ENCODE measurements around the gene PBRM1. TPM values are rescaled to one million over a fixed set of nuclear protein-coding genes. Genes with fewer than 3 reads are reported as not detected.

PBRM1 gene
- total RNA-seq, 4 donors from 2014 or later: 60.3 to 335 (median 134) TPM

DNA sequence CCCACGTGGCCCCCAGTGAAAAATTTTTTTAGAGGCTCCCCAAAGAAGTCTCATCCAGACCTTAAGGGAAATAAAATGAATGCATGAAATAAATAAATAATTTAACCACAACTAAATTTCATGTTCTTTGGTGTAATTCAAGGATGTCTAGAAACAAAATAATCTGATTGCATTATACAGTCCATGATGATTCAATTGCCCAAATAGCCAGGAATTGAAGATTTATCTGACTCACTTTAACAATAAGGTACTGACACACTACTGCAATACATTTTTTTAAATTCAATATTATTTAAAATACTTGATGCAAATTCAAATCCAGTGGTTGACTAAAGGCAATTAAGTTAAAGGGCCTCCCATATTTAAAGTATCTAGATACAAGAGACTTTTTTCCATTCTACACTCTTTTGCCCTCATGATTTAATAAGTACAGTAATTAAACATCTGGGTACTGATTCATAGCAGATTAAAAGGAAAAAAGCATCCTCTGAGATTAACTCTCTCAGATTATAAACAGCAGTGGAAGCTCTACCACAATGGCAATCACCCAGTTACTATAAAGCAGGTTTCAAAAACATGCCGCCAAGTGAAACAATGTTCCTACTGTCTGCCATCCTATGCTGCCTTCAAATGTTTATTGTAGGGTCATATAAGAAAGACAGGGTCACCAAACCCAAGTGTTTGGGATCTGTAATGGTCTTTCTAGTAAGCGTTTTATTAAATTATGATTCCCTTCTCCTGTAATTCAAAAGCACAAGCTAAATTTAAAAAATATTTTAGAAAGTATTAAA, 139.4 kb downstream of the PBRM1 start:
- peaks cover 0 to 41% (median 8%) of the 10 kb centered on the region in 4 donors for H3K36me3 ChIP-seq

DNA sequence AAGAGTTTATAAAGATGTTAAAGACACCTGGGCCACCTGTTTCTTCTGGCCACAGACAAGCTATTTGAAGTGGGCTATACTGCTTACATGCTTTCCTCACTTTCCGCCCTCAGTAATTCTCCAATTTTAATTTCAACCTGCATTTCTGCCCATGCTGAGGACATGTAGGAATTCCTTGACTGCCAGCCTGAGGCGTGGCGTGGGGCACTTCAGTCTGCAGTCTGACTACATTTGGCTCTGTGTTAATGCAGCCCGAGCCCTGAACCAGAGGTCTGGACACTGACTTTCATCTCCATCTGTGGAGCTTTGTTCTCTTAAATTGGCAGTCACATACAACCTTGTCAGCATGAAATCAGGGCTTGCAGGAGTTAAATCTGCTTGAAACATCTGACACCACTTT, 140.8 kb downstream of the PBRM1 start:
- no peak for DNase-seq
- Histone ChIP-seq H3K4me3 (no peak overlapping the region), H3K9me3 (no peaks in the 10 kb centered on the region), H3K4me1 (peaks cover 0 to 5% (median 0%) of the 10 kb centered on the region in 4 donors), H3K36me3 (peaks cover 0 to 35% (median 7%) of the 10 kb centered on the region in 4 donors), H3K27me3 (no peaks in the 10 kb centered on the region), H3K27ac (no peak overlapping the region)
- intact Hi-C loops (cut with DNase I; ENCODE audit: low total_unique reads): no loop called here
- in situ Hi-C loops (cut with MboI; ENCODE audit: low pct_ligation_motif_present in 1 of 4, low pct_unique_long_range_greater_than_20kb in 1 of 4, low sequenced_read_pairs in 3 of 4): no loop called here
- 71 to 73% methylated on average over 3 to 4 of the region's 4 CpGs for WGBS, 2 donors (ENCODE audit: low coverage in 1 of 2)
- no peak for TF ChIP-seq POLR2AphosphoS5 (IDR thresholded peaks at IDR 0.05)
- TF ChIP-seq, protein P1, sequence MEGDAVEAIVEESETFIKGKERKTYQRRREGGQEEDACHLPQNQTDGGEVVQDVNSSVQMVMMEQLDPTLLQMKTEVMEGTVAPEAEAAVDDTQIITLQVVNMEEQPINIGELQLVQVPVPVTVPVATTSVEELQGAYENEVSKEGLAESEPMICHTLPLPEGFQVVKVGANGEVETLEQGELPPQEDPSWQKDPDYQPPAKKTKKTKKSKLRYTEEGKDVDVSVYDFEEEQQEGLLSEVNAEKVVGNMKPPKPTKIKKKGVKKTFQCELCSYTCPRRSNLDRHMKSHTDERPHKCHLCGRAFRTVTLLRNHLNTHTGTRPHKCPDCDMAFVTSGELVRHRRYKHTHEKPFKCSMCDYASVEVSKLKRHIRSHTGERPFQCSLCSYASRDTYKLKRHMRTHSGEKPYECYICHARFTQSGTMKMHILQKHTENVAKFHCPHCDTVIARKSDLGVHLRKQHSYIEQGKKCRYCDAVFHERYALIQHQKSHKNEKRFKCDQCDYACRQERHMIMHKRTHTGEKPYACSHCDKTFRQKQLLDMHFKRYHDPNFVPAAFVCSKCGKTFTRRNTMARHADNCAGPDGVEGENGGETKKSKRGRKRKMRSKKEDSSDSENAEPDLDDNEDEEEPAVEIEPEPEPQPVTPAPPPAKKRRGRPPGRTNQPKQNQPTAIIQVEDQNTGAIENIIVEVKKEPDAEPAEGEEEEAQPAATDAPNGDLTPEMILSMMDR (IDR thresholded peaks at IDR 0.05): no peak
- TF ChIP-seq POLR2A (IDR thresholded peaks at IDR 0.05): no peak

More for the DNA sequence above, 139.4 kb downstream of the PBRM1 start:
- Histone ChIP-seq H3K27me3 (no peaks in the 10 kb centered on the region), H3K9me3 (no peaks in the 10 kb centered on the region), H3K27ac (no peak overlapping the region), H3K4me3 (no peak overlapping the region), H3K4me1 (peaks cover 0 to 3% (median 0%) of the 10 kb centered on the region in 4 donors)
- WGBS, 2 donors (ENCODE audit: low coverage in 1 of 2): 31 to 51% methylated on average over 3 of the region's 3 CpGs
- in situ Hi-C loops (cut with MboI; ENCODE audit: low pct_ligation_motif_present in 1 of 4, low pct_unique_long_range_greater_than_20kb in 1 of 4, low sequenced_read_pairs in 3 of 4): no loop called here
- intact Hi-C loops (cut with DNase I; ENCODE audit: low total_unique reads): no loop called here
- TF ChIP-seq EP300 (IDR thresholded peaks at IDR 0.05; ENCODE audit: low read depth) (no peak), POLR2A (IDR thresholded peaks at IDR 0.05) (no peak)
- DNase-seq: no peak

DNA sequence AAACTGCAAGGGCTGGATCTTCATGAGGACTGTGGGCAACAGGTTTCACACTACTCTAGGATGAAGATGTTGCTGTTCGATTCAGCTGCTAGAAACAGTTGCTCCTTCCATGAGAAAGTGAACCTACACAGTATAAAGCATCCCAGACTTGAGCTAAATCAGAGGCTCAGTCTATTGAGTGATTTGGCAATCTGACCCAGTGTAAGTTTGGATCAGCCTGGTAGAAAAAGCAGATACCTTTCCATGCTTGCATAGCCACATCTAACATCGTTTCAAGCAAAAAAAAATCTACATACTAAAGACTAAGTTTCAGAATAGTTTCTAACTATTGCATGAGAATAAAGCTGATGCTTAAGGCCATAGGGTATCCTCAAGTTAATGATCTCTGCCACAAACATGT, 144.7 kb downstream of the PBRM1 start:
- Histone ChIP-seq H3K4me1 (peaks cover 8 to 34% (median 23%) of the 10 kb centered on the region in 4 donors), H3K9me3 (no peaks in the 10 kb centered on the region), H3K27me3 (no peaks in the 10 kb centered on the region), H3K4me3 (no peak overlapping the region), H3K27ac (no peak overlapping the region), H3K36me3 (peaks cover 0 to 14% (median 0%) of the 10 kb centered on the region in 4 donors)
- no peak for DNase-seq
- in situ Hi-C loops (cut with MboI; ENCODE audit: low pct_ligation_motif_present in 1 of 4, low pct_unique_long_range_greater_than_20kb in 1 of 4, low sequenced_read_pairs in 3 of 4): no loop called here
- WGBS, 2 donors (ENCODE audit: low coverage in 1 of 2): 85% methylated on average over 2 of the region's 2 CpGs; no CpG with 5 or more reads in 1 of the 2 donors
- TF ChIP-seq EP300 (IDR thresholded peaks at IDR 0.05; ENCODE audit: low read depth): no peak
- TF ChIP-seq, protein P1 (IDR thresholded peaks at IDR 0.05): no peak
- intact Hi-C loops (cut with DNase I; ENCODE audit: low total_unique reads): no loop called here

DNA sequence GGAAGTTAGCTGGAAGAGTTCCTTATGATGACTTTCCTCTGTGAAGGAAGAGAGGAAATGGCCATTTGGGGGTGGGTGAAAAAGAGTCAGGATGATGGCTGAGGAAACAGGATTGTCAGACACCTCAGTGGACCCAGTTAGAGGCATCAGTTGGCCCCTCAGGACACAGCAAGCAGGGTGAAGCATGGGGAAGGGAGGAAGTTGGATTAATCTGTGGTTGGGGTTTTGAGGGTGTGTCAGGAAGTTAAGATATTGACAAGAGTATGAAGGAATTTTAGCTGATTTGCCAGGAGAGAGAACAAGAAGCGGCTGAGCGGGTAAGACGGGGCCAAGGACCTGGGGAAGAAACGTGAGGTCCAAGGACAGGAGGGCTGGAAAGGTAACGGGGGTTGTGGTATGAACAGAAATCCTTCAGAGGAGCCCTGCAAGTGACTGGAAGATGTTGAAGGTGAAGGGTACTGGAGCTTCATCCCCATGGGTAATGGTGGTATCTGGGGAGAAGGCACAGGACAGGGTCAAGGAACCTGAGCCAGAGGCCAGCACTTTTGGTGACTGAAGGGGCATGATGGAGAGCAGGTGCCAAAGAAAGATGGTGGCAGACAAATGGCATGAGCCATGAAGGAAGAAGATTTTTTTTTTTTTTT, 146.6 kb downstream of the PBRM1 start:
- Histone ChIP-seq H3K27ac (no peak overlapping the region), H3K36me3 (peaks cover 0 to 7% (median 0%) of the 10 kb centered on the region in 4 donors), H3K27me3 (no peaks in the 10 kb centered on the region), H3K4me1 (peaks cover 15 to 43% (median 30%) of the 10 kb centered on the region in 4 donors), H3K4me3 (no peak overlapping the region), H3K9me3 (no peaks in the 10 kb centered on the region)
- intact Hi-C loops (cut with DNase I; ENCODE audit: low total_unique reads): no loop called here
- DNase-seq: no peak
- 86 to 88% methylated on average over 5 of the region's 5 CpGs for WGBS, 2 donors (ENCODE audit: low coverage in 1 of 2)
- in situ Hi-C loops (cut with MboI; ENCODE audit: low pct_ligation_motif_present in 1 of 4, low pct_unique_long_range_greater_than_20kb in 1 of 4, low sequenced_read_pairs in 3 of 4): no loop called here
- TF ChIP-seq POLR2AphosphoS5 (IDR thresholded peaks at IDR 0.05): no peak
- TF ChIP-seq EP300 (IDR thresholded peaks at IDR 0.05; ENCODE audit: low read depth): no peak
- TF ChIP-seq, protein P1 (IDR thresholded peaks at IDR 0.05): no peak
- TF ChIP-seq POLR2A (IDR thresholded peaks at IDR 0.05): no peak
